NCI-H226 (cell line): Measurements from ENCODE around the gene PCDH9.
"Not testable (repeated sequence)": the region's sequence is repeated elsewhere in the genome, so short reads cannot be mapped to it uniquely, and the experiment has no call there.

Source experiments
- DNase-seq: peaks from one replicate; pipeline ENCODE4 v3.0.0-alpha.2; 2015

PCDH9 gene

DNA sequence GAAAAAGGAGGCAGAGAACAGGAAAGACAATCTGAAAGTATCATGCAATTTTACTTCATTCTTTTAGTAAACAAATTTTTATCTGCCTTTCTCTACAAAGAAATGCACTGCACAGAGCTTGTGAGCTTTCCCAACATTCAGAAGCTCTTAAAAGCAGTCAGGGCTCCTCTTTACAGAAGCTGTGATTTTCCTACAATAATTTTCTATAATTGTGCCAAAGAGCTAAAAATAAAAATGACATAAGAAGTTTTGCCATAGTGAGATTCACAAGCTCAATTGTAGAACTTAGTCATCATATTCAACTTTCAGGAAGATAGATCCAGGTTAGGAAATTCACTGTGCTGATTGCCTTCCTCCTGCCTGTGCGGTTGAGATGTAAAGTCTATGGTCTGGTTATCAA, 341.4 kb downstream of the PCDH9 start:
- no peak for DNase-seq

DNA sequence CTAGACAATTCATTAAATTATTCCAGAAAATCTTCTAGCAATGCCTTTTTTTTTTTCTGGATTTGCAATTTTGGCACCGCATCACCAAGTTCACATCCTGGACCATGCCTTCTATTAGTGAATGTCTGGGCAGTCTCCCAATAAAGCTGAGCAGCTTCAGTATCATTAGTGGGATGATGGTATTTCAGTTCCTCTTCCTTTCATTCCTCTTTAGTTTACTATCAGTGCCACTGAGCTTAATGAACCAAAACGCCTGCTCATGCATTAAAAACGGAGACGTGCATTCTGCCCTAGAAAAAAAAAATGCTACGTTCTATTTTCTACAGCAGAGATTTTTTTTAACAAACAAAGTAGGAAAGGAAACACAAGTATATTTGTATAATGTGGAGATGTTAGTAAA, 343.0 kb downstream of the PCDH9 start:
- no peak for DNase-seq

DNA sequence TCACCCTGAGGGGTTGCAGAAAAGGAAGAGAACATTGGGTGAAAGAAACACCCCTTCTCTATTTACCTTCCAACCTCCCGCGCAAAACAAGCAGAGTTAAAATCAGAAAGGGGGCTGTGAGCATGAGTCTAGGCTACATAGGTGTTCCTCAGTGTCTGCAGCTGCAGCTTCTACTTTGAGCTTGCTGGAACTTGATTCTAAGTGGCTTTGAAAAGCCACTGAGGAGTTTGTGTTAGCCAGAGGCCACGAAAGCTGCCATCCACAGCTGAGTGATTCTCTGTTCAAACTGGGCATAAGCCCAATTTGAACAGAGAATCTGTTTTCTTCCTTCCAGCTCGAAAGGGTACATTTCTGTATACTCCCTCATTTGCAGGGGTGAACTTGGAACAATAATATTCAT, 343.9 kb downstream of the PCDH9 start:
- no peak for DNase-seq

DNA sequence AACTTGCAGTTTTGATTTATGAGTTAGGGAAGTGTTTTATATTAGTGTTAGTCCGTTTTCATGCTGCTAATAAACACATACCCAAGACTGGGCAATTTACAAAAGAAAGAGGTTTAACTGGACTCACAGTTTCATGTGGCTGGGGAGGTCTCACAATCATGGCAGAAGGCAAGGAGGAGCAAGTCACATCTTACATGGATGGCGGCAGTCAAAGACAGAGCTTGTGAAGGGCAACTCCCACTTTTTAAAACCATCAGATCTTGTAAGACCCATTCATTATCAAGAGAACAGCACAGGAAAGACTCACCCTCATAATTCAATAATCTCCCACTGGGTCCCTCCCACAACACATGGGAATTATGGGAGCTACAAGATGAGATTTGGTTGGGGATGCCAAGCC, 349.0 kb downstream of the PCDH9 start:
- not testable (repeated sequence) for DNase-seq

DNA sequence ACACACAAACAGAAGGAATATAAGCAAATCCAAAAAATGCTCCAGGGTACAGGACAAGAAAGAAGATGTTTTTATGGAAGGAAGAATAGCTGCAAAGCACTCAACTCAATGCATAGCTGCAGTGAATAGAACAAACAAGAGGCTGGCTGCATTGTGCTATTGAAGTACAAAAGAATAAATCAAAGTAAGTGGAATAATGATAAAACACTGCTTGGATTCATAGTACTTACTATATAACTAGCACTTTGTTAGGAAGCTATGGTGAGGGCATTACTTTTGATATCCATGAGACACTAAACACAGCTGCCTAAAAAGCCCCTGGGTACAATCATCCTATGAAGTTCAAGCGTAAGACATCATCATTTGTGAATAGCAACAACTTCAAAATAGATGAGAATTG, 350.1 kb downstream of the PCDH9 start:
- DNase-seq, result no peak

DNA sequence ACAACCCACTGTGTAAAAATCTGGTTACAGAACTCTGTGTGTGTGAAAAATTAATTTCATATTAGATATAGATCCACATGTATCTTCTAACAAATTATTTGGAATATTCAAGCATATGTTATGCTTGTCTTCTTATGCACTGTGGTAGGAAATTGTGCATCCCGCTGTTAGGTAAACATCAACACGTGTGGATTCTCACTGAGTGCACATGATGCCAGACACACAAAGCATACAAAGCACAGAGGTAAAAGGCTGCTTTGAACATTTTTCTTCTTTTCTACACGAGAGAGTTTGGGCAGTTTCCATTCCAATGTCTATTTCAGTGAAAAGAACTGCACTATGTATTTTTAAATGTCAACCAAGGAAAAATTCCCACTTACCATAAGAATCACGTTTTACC, 354.9 kb downstream of the PCDH9 start:
- no peak for DNase-seq

DNA sequence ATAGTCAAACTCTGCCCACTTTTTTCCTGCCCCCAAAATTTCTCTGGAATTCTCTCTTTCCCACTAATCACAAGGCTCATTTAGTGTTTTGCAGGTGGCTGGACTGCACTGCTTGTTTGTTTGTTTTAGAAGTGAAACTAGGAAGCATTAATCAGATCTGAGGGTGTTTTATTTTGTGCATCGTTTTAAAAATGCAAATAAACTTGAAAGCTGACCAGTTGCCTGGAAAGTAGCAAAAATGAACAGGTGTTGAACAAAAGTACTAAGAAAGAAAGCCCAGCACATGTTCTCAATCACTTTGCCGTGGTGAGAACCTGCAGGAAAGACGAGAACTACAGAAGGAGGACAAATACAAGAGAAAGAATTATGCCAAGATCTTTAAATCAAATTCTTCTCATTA, 365.5 kb downstream of the PCDH9 start:
- DNase-seq, result no peak

DNA sequence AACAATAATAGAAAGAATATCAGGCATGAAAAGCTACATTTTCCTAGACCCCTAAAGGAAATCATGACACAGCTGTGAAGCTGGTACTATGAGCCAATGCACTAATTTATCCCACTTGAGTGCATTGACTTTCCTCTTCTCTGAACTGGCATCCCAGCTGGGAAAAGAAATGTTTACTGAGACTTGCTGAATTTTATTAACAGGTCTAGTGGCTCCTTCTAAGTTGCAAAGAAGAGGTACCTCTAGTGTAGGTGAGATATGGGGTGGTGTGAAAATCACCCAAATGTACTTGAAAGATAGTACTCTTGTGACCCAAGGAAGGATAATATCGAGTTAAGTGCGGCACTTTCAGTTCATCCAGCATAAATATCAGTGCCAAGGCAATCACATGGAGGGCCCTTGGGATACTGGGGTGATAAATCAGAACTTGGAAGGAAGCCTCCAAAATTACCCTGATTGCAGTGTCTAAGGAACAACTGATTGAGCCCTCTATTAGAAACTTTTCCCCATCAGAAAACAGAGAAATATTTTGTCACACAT, 369.2 kb downstream of the PCDH9 start:
- no peak for DNase-seq

DNA sequence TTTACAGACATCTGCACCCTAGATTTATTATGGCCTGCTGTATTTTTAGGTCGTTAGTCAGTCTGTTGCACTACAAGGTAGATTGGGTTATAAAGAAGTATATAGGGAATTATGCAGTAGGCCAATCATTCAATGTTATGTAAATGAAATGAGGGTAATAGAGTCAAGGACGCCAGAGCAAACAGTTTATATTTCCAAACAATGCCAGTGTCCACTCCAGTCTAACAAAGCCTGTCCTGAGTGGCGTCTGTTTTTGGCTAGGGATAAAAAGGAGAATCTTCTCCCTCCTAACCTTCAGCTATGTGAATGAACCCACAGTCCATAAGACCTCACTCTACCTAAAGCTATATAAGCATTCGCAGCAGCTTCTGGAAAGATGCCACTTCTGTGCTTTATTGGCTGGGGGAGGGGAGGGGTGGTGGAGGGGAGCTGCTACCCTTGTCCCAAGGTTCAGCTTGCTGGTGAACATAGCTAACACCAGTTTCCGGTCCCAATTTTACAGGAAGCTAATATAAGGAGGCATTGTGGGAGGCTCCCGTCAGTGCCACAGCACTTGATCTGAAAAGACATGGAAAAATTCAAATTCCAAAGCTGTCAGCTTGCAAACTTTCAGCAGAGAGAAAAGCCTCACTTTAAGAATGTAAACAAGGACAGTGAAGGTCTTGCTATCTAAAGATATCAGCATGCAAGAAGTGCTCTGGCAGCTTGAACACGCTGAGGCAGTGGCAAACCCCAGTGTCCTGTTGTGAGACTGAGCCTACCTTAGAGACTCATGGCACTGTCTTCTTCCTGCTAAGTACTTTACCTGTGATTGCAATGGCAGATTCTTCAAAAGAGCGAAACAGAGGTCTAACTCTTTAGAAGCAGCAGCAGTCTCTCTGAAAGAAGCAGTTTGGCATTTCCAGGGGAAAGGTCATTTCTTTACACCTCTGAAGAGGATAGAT, 369.9 kb downstream of the PCDH9 start:
- DNase-seq, result no peak

DNA sequence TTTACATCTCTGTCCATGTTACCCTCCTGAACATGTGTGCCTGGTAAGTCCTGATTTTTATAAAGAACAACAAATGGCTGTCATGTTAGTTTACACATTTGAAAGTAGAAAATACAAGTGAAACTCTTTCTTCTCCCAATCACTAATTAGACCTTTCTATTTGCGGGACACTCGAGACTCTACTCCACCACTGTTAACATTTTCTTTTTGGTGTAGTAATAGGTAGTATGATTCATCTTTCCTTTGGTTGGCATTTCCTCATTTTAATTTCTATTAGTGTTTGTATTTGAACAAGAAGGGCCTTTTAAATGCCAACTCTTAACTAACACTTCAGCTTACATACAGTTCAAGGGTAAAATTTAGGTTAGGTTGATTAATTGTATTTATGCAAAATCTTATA, 371.1 kb downstream of the PCDH9 start:
- DNase-seq, result no peak

DNA sequence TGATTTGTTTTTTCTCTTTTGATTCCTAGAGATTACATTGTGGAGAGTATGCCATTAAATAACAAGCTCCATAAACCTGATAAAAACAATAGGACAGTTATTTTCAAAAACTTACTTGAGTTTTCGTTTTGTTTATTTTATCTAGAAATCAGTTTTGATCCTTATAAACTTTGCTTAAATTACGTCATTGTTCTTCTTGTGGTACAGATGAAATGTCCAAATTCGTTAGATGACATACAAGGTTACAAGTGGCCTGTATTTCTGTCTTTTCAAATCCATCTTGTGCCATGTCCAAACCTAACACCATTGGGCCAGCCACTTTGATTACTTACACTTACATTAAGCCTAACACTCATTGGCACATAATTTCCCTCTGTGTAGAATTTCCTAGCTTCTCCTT, 372.0 kb downstream of the PCDH9 start:
- no peak for DNase-seq

DNA sequence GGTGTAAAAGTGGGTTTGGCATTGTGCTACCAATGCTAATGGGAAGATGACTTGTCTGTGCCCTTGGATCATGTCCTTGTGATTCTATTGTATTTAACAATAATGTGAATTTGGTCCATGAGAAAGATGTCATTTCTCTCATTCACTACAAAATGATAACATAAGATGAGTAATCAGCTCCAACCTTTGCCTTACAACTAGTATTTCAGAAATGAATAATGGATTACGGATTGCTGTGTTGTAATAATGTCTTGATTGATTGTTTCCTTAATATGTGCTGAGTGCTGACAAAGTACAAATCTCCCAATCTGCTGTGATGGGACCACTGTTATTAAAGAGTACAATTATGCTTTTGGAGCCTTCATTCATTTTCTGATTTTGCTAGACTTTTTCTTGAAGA, 375.0 kb downstream of the PCDH9 start:
- no peak for DNase-seq

DNA sequence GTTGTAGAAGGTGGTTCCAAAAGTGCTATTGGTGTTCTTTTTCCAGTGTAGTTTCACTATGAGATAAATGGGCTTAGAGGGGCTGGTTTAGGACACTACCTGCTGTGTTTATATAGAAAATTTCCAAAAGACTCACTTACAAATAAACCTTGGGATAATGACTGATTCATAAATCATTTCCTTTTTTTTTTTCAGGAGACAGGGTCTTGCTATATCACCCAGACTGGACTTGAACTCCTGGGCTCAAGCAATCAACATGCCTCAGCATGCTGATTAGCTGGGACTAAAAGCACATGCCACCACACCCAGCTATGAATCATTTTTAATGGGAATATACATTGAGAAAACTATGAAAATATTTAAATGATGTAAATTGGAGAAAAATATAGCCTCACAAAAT, 376.6 kb downstream of the PCDH9 start:
- DNase-seq, result no peak

DNA sequence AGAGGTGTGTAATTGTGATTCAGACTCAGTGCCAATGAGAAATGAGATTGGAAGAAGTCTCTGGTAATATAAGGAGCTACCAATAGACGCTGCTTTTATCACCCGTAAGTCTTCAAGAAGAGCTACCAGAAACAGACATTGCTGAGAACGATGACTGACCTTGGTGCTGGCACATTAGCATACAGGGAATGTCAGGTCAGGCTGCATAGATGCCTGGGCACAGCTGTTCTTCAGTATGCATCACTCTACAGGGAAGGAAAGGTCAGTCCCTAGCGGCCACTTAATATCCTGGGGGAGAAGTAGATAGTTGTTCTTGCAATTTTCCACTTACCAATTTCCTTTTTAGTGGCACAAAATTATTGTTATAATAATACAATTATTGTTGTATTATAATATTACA, 380.4 kb downstream of the PCDH9 start:
- DNase-seq, result no peak

DNA sequence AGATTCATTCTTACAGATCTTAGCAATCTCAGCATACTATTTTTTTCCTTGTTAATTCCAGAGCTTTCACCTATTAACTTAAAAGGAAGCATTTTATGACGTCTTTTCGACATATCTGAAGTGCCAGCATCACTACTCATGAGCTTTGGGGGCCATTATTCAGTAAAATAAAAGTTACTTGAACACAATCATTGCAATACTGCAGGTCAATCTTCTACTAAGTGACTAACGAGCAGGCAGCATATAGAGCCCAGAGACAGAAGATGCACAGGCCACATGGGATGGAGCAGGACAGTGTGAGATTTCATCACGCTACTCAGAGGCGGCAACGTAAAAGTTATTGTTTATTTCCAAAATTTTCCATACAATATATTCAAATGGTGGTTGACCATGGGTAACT, 382.6 kb downstream of the PCDH9 start:
- DNase-seq, result no peak

DNA sequence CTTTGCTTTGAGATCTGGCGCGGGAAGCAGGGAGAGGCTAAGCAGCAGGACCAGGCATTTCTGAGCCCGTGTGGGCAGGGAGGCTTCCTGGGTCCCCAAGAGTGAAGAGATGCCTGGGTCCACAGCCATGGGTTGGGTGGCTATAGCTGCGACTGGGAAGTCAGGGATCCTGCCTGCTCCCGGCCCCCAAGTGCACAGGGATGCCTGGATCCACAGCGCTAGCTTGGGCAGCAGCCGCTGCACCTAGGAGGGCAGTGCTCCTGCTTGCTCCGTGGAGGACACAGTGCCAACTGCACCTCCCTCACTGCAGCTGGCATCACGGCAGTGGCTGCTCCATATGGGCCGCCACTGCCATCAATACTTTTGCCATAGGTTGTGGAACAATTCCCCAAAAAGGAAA, 384.7 kb downstream of the PCDH9 start:
- no peak for DNase-seq

DNA sequence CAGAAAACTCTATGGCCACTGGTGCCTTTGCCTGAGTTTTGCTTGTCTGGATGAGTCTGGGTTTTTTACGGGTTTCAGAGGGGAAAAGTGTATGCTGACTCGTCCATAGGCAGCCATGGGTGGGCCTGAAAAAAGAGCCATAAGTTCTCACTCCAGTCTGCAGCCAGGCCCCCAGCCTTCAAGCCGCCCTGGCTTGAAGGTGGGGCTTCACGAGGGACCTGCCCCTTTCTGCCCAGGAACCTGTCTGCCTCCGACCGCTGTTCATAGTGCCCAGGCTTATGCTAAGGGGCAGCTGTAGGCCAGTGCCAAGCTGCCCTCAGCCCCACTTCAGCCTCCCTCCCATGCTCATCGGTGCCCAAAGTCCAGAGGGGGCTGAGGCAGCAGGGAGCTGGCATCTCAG, 385.2 kb downstream of the PCDH9 start:
- no peak for DNase-seq

DNA sequence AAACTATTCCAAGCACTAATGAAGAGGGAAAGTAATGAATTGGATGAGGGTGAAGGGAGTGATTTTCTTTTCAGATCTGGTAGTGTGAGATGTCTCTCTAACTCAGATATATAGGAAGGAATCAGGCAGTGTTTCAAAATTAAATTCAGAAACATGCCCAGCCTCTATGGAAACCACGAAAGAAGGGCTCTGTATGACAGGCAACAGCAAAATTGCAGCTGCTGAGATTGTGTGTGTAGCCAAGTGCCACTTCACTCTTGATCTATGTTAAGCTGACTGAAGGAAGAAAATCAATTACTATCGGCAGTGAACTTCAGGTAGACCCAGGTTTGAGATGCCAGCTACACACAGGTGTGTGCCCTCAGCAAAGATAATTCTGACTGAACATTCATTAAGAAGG, 387.4 kb downstream of the PCDH9 start:
- no peak for DNase-seq

DNA sequence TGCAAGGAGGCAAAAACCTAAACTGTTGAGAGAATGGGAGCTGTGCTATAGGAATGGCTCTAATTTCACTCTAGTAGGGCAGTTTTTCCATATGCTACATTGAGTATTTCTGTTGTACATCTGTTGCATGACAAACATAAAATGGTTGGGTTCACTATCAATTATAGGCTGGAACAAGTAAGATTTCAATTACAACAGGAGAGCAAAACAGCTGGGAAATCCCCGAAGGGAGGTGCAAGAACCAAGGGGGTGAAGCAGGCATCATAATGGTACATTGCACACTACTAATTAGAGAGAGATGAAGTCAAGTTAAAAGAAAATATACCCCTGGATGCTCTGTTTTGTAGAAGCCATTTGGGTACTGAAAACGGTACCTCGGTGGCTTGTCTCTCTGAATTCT, 389.5 kb downstream of the PCDH9 start:
- no peak for DNase-seq

DNA sequence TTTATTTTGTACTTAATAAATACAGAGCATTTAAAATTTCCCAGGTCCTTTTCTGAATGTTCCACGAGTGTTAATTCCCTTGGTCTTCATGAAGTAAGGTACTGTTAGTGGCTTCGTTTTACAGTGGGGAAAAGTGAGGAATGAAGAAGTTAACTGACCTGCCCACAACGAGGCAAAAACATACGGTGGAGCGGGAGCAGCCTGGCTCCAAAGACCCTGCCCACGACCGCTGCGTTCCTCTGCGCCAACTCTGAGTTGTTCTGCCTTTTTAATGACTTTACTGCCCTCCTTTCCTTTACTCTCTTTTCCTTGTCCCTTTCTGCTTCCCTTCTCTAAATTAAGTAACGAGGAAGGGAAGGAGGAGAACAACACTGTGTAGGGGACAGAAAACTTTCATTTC, 392.9 kb downstream of the PCDH9 start:
- no peak for DNase-seq

DNA sequence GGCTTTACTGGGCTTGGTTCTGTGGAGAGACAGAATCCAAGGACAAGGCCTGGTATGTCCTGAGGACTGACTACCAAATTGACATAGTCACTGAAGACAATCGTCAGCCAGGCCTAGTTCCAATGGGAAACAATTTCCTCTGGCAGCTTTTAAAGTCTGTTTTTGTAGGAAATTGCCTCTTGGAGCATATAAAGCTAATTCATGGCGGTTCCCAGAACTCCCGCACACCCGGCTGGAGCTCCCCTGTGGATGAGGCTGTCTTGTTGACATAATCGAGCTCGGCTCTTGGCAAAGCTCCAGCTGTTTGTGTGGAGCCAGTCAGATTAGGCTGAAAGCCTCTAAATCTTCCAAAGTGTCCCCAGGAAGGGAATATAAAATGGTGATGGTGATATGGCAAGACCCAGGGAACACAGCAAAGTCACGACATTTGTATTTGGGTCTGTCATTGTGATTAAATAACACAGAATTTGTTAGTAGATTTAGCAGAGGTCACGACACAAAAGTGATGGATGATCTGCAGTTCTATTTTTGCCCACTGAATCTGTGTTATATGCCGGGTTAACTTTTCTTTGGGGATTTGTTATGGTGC, 395.0 kb downstream of the PCDH9 start:
- DNase-seq, result no peak

DNA sequence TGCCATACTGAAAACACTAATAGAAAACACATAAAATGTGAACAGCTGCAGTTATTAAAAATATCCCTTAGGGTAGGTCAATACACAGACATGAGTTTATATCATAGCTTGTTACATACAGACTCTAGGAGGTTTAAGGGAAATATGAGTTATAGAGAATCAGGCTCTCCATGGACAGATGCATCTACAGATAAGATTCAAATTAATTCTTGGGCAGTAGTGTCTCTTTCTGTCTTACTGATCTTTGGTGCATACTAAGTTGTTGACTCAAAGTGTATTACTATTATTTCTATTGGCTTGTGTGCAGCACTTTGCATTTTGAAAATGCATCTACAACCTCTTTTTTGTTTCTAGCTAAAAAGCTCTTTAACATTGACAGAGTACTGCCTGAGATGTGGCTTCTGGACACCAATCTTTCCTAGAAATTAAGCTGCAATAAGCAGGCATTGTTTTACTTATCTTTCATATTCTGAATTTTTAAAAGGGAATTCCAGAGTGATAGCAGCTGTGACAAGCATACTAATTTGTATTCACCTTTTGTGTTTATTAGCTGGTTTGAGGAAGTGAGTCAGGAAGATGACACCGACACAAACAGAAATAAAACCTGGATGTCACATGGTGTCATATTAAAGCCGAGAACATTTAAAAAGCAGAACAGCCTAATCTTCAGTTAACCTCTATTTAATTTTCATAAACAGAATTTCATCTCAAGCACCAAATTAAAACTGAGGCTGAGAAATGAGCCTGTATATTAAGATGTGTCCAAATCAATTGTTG, 399.0 kb downstream of the PCDH9 start:
- DNase-seq, result no peak

DNA sequence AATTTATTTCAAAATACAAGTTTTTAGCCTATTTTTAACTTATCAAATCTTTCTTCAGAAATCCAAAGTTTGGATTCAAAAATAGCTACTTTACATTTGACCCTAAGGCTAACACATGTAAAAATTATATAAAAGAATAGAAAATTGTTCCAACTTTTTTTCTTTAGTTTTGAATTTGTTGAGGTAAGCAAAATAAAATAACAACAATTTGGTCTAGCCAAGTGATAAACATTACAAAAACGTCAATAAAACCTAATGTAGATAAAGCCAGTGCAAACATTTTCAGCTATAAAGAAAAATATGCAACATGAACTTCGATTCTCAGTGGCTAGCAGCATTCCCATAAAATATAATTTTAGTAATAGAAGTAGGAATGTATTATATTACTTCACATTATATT, 400.3 kb downstream of the PCDH9 start:
- DNase-seq, result no peak

DNA sequence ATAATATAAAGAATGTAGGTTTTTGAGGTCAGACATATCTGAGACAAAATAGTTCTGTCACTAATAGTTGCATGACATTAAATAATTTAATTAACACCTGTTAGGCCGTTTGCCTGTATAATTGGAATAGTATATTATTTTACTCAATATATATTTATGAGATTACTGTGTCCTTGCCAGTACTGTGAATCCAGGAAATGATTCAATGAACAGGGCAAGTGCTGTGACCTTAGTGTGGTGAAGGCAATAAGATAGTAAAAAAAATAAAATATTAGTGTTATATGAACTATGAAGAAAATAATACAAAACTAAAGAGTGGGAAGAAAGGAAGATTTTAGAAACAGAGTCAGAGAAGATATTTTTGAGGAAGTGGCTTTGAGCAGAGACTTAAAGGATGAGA, 403.7 kb downstream of the PCDH9 start:
- no peak for DNase-seq
